Measurements from ENCODE around the gene MIA2.
"Not testable (repeated sequence)": the region's sequence is repeated elsewhere in the genome, so short reads cannot be mapped to it uniquely, and the experiment has no call there.

The MIA2 gene

GRCh38 chr14:39319381-39319780 lies 85.7 kb downstream of the MIA2 start:
- Histone ChIP-seq H3K4me3 (ENCODE audit: low read length) (no peak overlapping the region), H3K9ac (ENCODE audit: low read length) (no peak overlapping the region), H3K4me1 (ENCODE audit: control insufficient read depth, insufficient read depth, low read length) (no peaks in the 10 kb centered on the region), H3K9me3 (ENCODE audit: control insufficient read depth, low read length) (no peaks in the 10 kb centered on the region), H3K36me3 (ENCODE audit: control insufficient read depth, insufficient read depth, low read length) (peaks cover 6% of the 10 kb centered on the region), H3K27me3 (ENCODE audit: control insufficient read depth, insufficient read depth, low read length) (no peaks in the 10 kb centered on the region)

DNA sequence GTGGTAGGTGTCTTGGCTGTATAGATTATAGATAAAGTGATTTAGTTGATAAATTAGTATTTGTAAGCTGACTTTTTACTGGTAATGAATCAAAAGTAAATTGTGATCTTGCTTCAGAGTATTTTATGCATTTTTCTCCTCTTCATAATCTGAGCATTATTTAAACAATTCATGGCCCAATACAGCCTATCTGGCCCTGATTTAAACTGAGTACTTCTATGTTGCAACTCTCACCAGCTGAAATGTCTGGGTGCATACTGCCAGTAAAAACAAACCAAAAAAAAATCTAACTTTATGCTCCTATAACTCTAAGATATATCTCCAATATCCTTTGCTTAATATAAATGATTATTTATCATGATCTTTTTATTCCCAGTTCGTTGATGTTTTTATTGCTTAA lies 86.6 kb downstream of the MIA2 start:
- Histone ChIP-seq H3K27me3 (ENCODE audit: control insufficient read depth, insufficient read depth, low read length) (no peaks in the 10 kb centered on the region), H3K36me3 (ENCODE audit: control insufficient read depth, insufficient read depth, low read length) (peaks cover 6% of the 10 kb centered on the region), H3K9me3 (ENCODE audit: control insufficient read depth, low read length) (no peaks in the 10 kb centered on the region), H3K9ac (ENCODE audit: low read length) (no peak overlapping the region), H3K4me1 (ENCODE audit: control insufficient read depth, insufficient read depth, low read length) (no peaks in the 10 kb centered on the region), H3K4me3 (ENCODE audit: low read length) (no peak overlapping the region)

DNA sequence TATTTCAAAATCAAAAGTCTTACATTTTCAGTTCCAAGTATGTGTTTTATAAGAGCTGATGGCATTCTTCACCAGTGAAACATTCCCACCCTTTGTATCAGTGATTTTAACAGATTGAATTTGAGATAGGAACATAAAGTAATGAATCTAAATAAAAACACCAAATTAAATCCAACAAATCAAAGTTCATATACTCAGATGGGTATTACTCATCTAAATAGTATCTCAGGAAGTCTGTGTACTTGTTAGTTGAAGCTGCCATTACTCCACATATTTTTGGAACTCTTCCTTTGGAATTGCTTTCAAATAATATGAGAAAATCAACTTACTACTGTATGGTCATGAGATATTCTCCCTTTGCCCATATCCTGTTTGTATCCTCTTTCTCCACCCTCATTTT lies 89.1 kb downstream of the MIA2 start:
- H3K9ac ChIP-seq (ENCODE audit: low read length), result no peak overlapping the region
- no peaks in the 10 kb centered on the region for H3K4me1 ChIP-seq (ENCODE audit: control insufficient read depth, insufficient read depth, low read length)
- H3K4me3 ChIP-seq (ENCODE audit: low read length), result no peak overlapping the region
- H3K36me3 ChIP-seq (ENCODE audit: control insufficient read depth, insufficient read depth, low read length), result no peaks in the 10 kb centered on the region
- H3K27me3 ChIP-seq (ENCODE audit: control insufficient read depth, insufficient read depth, low read length), result no peaks in the 10 kb centered on the region
- H3K9me3 ChIP-seq (ENCODE audit: control insufficient read depth, low read length), result no peaks in the 10 kb centered on the region

DNA sequence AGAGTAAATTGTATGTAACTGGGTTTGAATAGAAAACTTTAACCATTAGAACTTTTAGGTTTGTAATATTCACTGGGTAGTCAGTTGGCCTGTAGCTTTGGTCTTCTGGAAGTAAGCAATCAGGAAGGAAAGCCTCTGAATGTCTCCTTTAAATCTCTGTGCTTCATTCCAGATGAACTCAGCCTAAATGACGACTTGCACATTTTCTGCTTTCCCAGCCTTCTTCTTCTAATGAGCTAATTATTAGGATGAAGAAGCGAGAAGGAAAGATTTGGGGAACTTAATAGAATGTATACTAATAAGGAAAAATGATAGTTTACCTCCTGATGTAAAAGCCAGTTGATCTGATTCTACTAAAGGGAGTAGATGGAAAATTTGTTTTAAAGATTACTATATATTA lies 90.4 kb downstream of the MIA2 start:
- no peaks in the 10 kb centered on the region for H3K27me3 ChIP-seq (ENCODE audit: control insufficient read depth, insufficient read depth, low read length)
- no peak overlapping the region for H3K4me3 ChIP-seq (ENCODE audit: low read length)
- H3K4me1 ChIP-seq (ENCODE audit: control insufficient read depth, insufficient read depth, low read length), result no peaks in the 10 kb centered on the region
- no peak overlapping the region for H3K9ac ChIP-seq (ENCODE audit: low read length)
- no peaks in the 10 kb centered on the region for H3K36me3 ChIP-seq (ENCODE audit: control insufficient read depth, insufficient read depth, low read length)
- no peaks in the 10 kb centered on the region for H3K9me3 ChIP-seq (ENCODE audit: control insufficient read depth, low read length)

GRCh38 chr14:39339003-39339402 lies 105.3 kb downstream of the MIA2 start:
- Histone ChIP-seq H3K36me3 (ENCODE audit: control insufficient read depth, insufficient read depth, low read length) (no peaks in the 10 kb centered on the region), H3K27me3 (ENCODE audit: control insufficient read depth, insufficient read depth, low read length) (no peaks in the 10 kb centered on the region), H3K4me3 (ENCODE audit: low read length) (no peak overlapping the region), H3K9me3 (ENCODE audit: control insufficient read depth, low read length) (no peaks in the 10 kb centered on the region), H3K4me1 (ENCODE audit: control insufficient read depth, insufficient read depth, low read length) (peaks cover 6% of the 10 kb centered on the region), H3K9ac (ENCODE audit: low read length) (no peak overlapping the region)

DNA sequence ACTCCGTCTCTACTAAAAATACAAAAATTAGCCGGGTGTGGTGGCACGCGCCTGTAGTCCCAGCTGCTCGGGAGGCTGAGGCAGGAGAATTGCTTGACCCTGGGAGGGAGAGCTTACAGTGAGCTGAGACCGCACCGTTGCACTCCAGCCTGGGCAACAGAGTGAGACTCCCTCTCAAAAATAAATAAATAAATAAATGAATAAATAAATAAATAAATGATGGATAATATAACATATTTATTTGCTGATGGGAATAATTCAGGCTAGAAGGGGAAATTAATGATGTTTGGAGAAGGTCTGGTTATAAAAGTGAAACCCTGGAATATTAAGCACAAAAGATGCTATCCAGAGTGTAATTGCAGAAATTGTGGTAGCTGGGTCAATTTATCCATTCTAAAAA lies 107.4 kb downstream of the MIA2 start:
- not testable (repeated sequence) for H3K9me3 ChIP-seq (ENCODE audit: control insufficient read depth, low read length); H3K27me3 ChIP-seq (ENCODE audit: control insufficient read depth, insufficient read depth, low read length); H3K4me3 ChIP-seq (ENCODE audit: low read length); H3K9ac ChIP-seq (ENCODE audit: low read length); H3K4me1 ChIP-seq (ENCODE audit: control insufficient read depth, insufficient read depth, low read length); H3K36me3 ChIP-seq (ENCODE audit: control insufficient read depth, insufficient read depth, low read length)

DNA sequence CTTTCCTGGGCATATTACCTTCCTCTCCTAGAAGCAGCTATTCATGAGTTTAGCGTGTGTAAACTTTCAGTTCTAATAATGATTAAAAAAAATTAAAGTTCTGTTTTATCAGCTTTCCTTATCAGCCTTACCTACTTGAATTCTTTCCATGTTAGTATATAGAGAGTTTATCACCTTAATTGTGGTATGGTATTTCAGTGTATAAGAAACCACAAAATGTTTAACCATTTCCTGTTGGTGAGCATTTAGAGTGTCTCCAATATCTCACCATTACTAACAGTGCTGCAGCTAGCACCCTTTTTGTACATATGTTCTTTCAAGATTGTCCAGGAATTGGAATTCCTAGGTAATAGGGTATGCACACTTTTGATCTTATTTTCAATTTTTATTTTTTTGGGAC lies 109.1 kb downstream of the MIA2 start:
- Histone ChIP-seq H3K27me3 (ENCODE audit: control insufficient read depth, insufficient read depth, low read length) (no peaks in the 10 kb centered on the region), H3K4me1 (ENCODE audit: control insufficient read depth, insufficient read depth, low read length) (peaks cover 6% of the 10 kb centered on the region), H3K36me3 (ENCODE audit: control insufficient read depth, insufficient read depth, low read length) (peaks cover 5% of the 10 kb centered on the region), H3K9me3 (ENCODE audit: control insufficient read depth, low read length) (no peaks in the 10 kb centered on the region), H3K9ac (ENCODE audit: low read length) (no peak overlapping the region), H3K4me3 (ENCODE audit: low read length) (no peak overlapping the region)

- peaks cover 5% of the 10 kb centered on the region for H3K36me3 ChIP-seq (ENCODE audit: control insufficient read depth, insufficient read depth, low read length)
- H3K9me3 ChIP-seq (ENCODE audit: control insufficient read depth, low read length), result no peaks in the 10 kb centered on the region
- H3K9ac ChIP-seq (ENCODE audit: low read length), result no peak overlapping the region
- peaks cover 6% of the 10 kb centered on the region for H3K4me1 ChIP-seq (ENCODE audit: control insufficient read depth, insufficient read depth, low read length)
- H3K4me3 ChIP-seq (ENCODE audit: low read length), result no peak overlapping the region
- H3K27me3 ChIP-seq (ENCODE audit: control insufficient read depth, insufficient read depth, low read length), result no peaks in the 10 kb centered on the region
Observed at GRCh38 chr14:39343614-39344013, 109.9 kb downstream of the MIA2 start.

DNA sequence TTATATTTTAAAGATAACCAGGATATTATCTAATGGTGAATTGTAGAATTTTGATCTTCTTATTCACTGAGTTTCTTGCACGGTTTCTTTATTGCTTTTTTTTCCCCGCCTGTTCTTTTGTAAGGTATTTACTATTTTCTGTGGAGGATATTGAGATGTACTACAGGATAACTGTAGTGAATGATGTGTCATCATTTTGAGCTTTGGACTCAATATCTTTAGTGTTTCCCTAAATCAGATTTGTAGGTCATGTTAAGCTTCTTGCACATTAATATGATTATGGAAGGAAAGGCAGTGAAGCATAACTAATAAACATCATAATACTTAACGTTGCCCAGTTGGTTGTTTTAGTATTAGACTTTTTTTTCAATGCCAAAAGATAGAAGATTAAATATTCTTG lies 117.2 kb downstream of the MIA2 start:
- Histone ChIP-seq H3K4me3 (ENCODE audit: low read length) (no peak overlapping the region), H3K9ac (ENCODE audit: low read length) (no peak overlapping the region), H3K4me1 (ENCODE audit: control insufficient read depth, insufficient read depth, low read length) (no peaks in the 10 kb centered on the region), H3K9me3 (ENCODE audit: control insufficient read depth, low read length) (no peaks in the 10 kb centered on the region), H3K36me3 (ENCODE audit: control insufficient read depth, insufficient read depth, low read length) (no peaks in the 10 kb centered on the region), H3K27me3 (ENCODE audit: control insufficient read depth, insufficient read depth, low read length) (no peaks in the 10 kb centered on the region)

GRCh38 chr14:39351708-39352107 lies 118.0 kb downstream of the MIA2 start:
- Histone ChIP-seq H3K9me3 (ENCODE audit: control insufficient read depth, low read length) (no peaks in the 10 kb centered on the region), H3K27me3 (ENCODE audit: control insufficient read depth, insufficient read depth, low read length) (no peaks in the 10 kb centered on the region), H3K4me3 (ENCODE audit: low read length) (no peak overlapping the region), H3K9ac (ENCODE audit: low read length) (no peak overlapping the region), H3K4me1 (ENCODE audit: control insufficient read depth, insufficient read depth, low read length) (no peaks in the 10 kb centered on the region), H3K36me3 (ENCODE audit: control insufficient read depth, insufficient read depth, low read length) (no peaks in the 10 kb centered on the region)

GRCh38 chr14:39359069-39359468 lies 125.4 kb downstream of the MIA2 start:
- not testable (repeated sequence) for H3K9ac ChIP-seq (ENCODE audit: low read length); H3K36me3 ChIP-seq (ENCODE audit: control insufficient read depth, insufficient read depth, low read length); H3K27me3 ChIP-seq (ENCODE audit: control insufficient read depth, insufficient read depth, low read length); H3K4me3 ChIP-seq (ENCODE audit: low read length); H3K4me1 ChIP-seq (ENCODE audit: control insufficient read depth, insufficient read depth, low read length); H3K9me3 ChIP-seq (ENCODE audit: control insufficient read depth, low read length)

GRCh38 chr14:39360316-39360715 lies 126.6 kb downstream of the MIA2 start:
- H3K9ac ChIP-seq (ENCODE audit: low read length), result no peak overlapping the region
- no peaks in the 10 kb centered on the region for H3K36me3 ChIP-seq (ENCODE audit: control insufficient read depth, insufficient read depth, low read length)
- H3K27me3 ChIP-seq (ENCODE audit: control insufficient read depth, insufficient read depth, low read length), result no peaks in the 10 kb centered on the region

DNA sequence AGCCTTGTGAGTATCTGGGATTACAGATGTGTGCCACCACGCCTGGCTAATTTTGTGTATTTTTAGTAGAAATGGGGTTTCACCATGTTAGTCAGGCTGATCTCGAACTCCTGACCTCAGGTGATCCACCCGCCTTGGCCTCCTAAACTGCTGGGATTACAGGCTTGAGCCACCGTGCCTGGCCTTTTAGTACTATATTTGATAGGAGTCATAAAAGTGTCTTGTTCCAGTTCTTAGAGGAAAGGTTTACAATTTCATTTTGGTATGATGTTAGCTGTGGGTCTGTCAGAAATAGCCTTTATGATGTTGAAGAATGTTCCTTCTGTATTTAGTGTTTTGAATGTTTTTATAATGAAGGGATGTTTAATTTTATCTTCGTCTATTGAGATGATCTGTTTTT lies 127.8 kb downstream of the MIA2 start:
- not testable (repeated sequence) for H3K4me1 ChIP-seq (ENCODE audit: control insufficient read depth, insufficient read depth, low read length); H3K9me3 ChIP-seq (ENCODE audit: control insufficient read depth, low read length); H3K4me3 ChIP-seq (ENCODE audit: low read length); H3K36me3 ChIP-seq (ENCODE audit: control insufficient read depth, insufficient read depth, low read length); H3K27me3 ChIP-seq (ENCODE audit: control insufficient read depth, insufficient read depth, low read length); H3K9ac ChIP-seq (ENCODE audit: low read length)

More at GRCh38 chr14:39360316-39360715, 126.6 kb downstream of the MIA2 start:
- no peak overlapping the region for H3K4me3 ChIP-seq (ENCODE audit: low read length)
- no peaks in the 10 kb centered on the region for H3K4me1 ChIP-seq (ENCODE audit: control insufficient read depth, insufficient read depth, low read length)
- no peaks in the 10 kb centered on the region for H3K9me3 ChIP-seq (ENCODE audit: control insufficient read depth, low read length)
